ENCODE data around the gene TMEM220.
A peak's percentile ranks its signal among the peaks of the same experiment; 100 is the strongest.

TMEM220 gene

DNA sequence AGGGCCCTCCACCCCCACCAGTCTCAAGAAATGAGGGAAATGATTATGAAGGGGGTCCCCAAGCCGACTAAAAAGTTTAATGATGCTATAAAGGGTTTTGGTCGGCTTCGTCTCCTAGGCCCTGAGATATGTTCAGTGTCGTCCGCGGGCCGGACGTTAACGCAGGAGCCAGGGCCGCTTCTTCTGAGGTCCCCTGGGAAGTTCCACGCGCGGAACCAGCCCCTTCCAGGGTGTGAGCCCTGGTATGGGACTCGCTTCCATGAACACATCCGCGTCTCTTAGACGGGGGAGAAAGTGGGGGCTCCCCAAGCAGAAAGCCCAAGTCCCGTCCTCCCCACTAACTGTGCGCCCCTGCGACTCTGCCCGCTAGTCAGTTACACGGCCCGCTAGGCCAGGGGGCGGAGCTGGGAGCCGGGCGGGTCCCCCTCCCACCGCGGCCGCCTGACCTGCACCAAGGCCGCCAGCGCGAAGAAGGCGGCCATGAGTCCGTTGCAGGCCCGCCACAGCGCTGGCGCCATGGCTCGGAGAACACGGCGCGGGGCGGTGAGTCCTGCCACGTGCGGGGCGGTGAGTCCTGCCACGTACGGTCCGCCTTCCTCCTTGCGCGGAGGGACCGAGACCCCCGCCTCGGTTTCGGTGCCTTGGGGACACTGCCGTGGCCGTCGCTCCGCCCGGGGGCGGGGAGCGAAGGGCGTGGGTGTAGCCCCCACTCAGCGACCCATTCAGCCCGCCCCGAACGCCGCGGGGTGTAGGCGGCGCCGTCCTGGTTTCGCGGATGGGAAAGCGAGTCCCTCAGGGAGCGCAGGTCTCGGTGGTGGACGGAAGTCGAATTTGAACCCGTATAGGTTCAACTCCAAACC, at the start of gene TMEM220:
Gene TMEM220 (minus strand): TSS at position 690 of the 860 bp plus-strand sequence. CDS start 172 bp downstream, at position 518.
- DNase-seq, result peak; percentile 63

DNA sequence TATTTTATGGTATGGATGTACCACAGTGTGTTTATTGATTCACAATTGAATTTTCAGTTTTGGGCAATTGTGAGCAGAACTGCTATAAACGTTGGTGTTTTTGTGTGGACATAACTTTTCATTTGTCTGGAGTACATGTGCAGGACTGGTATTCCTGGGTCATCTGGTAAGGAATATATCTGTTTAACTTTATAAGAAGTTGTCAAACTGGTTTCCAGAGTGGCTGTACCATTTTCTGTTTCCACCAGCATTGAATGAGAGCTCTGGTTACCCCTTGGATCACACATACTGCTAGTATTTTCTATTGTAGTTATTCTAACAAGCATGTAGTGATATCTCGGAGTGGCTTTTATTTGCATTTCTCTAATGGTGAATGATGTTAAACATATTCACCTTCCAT, 49.8 kb upstream of the TMEM220 start:
- no peak for DNase-seq

DNA sequence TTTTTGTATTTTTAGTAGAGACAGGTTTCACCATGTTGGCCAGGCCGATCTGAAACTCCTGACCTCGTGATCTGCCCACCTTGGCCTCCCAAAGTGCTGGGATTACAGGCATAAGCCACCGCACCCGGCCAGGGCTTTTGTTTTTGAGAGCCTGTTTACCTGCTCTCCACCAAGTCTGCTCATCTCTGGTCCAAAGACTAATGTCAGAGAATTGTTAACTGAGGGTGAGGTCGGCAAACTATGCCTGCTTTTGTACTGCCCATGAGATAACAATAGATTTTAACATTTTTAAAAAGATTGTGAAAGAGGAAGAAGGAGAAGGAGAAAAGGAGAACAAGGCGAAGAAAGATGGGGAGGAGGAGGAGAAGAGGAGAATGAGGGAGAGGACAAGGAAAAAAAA, 48.1 kb upstream of the TMEM220 start:
- DNase-seq, result no peak

- DNase-seq, result no peak
Observed at GRCh38 chr17:10777131-10777807, 47.4 kb upstream of the TMEM220 start.

DNA sequence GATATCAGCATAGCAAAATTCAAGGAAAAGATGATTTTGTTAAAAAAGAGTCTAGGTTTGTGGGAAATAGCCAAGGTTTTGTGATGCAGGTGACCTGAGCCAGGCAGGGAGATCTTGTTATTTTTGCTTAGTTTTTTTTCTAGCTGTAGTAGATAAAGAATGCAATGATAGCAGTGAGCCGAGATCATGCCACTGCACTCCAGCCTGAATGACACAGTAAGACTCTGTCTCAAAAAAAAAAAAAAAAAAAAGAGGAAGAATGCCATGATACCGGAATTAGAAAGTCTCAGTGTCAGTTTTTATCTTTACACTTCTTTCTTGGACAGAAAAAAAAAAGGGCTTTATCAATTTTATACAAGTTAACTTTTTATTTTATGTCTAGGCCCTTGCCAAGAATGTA, 46.6 kb upstream of the TMEM220 start:
- no peak for DNase-seq

GRCh38 chr17:10775740-10776356, 46.0 kb upstream of the TMEM220 start:
- no peak for DNase-seq

GRCh38 chr17:10775058-10775457, 45.2 kb upstream of the TMEM220 start:
- no peak for DNase-seq

GRCh38 chr17:10773391-10773790, 43.6 kb upstream of the TMEM220 start:
- DNase-seq, result no peak

DNA sequence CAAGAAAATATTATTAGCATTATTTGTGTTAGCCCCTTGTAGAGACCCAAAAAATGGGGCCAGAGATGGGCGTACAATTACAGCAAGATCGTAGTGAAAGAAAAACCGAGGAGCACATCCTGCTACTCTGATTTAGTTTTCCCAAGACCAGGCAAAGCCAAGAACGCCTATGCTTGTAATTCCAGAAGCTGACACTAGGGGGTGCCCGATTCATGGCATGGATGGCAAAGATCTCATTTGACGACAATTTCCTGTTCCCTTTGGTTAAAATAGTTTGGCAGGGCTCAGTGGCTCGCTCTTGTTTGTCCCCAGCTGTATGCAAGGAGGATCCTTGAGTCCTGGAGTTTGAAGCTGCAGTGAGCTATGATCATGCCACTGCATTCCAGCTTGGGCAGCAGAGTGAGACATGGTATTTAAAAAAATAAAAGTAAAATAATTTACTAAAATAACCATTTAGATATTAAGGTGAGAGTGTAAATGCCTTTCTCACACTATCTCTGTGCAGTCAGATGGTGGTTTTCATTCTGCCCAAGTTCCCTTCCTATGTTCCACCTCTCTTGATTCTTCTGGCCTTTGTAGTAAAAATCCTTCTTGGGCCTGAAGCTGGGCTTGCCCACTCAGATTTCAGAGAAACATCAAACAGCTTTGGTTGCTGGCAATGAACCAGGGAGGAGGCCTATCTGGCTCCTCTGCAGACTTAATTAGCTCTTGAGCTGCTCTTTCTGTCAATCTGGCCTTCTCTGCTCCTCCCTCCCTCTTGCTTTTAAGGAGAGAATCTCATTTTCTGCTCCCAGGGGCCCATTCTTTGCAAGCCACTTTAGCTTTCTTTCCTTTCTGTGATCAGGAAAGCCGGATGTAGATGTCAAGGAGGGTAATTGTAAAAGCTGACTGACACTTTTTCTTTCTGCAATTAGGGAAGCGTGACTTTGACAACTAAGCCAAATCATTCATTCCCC, 42.9 kb upstream of the TMEM220 start:
- DNase-seq, result no peak

- DNase-seq, result no peak
Observed at GRCh38 chr17:10771148-10771547, 41.3 kb upstream of the TMEM220 start.

GRCh38 chr17:10769840-10770239, 40.0 kb upstream of the TMEM220 start:
- no peak for DNase-seq

DNA sequence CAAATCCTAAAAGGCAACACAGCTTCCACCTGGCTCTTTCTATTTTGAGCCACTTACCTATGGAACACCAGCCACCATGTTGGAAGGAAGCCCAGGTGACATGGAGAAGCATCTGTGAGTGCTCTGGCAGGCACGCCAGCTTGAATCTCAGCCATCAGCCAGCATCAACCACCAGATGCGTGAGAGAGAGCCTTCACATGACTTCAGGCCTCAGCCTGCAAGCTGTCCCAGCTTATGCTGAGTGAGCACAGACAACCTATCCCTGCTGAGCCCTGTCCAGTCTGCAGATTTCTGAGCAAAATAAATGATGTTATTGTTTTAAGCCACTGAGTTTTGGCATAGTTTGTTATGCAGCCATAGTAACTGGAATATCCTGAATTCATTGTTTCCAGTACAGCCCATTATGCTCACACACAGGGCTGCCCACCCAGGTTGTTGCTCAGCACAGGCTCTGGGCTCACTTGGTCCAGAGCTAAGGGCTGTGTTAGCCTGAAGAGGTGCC, 39.0 kb upstream of the TMEM220 start:
- no peak for DNase-seq

DNA sequence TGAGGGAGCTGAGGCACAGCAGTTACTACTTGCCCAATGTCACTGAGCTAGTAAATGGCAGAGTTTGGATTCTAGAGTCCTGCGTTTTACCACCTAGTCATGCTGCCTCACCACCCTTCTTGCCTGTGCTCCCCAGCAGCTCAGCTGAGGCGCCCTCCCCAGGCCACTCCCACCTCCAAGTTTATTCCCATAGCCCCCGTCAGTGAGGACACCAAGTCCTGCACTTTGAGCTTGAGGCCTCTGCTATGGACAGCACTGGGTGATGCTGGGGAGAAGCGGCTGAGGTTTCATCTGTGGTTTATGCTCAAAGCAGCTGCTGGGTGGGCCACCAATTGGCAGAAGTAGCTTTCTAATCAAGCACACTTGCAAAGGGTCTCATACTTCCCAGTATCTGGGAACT, 37.4 kb upstream of the TMEM220 start:
- no peak for DNase-seq

- DNase-seq, result no peak
Observed at GRCh38 chr17:10762037-10762436, 32.2 kb upstream of the TMEM220 start.

GRCh38 chr17:10761281-10761680, 31.5 kb upstream of the TMEM220 start:
- DNase-seq, result no peak

- no peak for DNase-seq
Observed at GRCh38 chr17:10758062-10758461, 28.2 kb upstream of the TMEM220 start.

- DNase-seq, result no peak
Observed at GRCh38 chr17:10757647-10758046, 27.8 kb upstream of the TMEM220 start.

GRCh38 chr17:10757067-10757466, 27.2 kb upstream of the TMEM220 start:
- no peak for DNase-seq

DNA sequence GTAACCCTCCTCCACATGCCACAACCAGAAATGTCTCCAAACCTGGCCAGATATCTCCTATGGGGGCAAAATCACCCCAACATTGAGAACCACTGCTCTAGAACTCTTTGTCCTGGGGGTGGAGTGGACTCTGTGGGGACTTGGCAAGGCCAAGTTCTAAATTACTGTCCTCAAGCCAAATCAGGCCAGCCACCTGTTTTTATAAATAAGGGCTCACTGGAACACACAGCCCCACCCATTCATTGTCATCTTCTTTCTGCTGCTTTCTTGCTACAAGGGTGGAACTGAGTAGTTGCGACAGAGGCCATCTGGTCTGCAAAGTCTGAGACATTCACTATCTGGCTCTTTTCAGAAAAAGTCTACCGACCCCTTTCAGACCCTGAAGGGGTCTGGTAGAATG, 26.8 kb upstream of the TMEM220 start:
- DNase-seq, result no peak

DNA sequence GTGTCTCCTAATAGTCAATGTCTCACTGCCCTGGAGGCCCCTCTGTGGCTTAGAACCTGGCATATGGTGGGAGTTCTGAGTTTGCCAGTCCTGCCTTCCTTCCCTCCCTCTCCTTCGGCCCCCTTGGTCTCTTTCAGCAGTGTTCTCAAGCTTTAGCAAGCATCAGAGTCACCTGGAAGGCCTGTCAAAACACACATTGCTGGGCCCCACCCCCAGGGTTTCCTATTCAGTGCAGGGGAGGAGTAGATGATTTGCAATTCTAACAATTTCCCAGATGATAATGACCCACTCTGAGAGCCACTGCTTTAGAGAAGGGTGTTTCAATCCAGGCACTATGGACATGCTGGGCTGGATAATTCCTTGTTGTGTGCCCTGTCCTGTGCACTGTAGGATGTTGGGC, 26.4 kb upstream of the TMEM220 start:
- DNase-seq, result no peak

GRCh38 chr17:10755592-10756127, 25.8 kb upstream of the TMEM220 start:
- no peak for DNase-seq
